A673 (cell line): ENCODE results near the gene PHF20.

ENCODE experiments used
- CTCF ChIP-seq: fragments of 300-800, 200-600 bp; sonication (generic); conservative IDR thresholded peaks from 2 replicates; pipeline ENCODE4 v1.5.1; 2017; ENCODE audit warnings: low read depth, mild to moderate bottlenecking, antibody characterized with exemption, low read length, moderate library complexity, mixed read lengths
- EZH2 ChIP-seq: fragments of 200-600 bp; sonication (generic); IDR thresholded peaks from 2 replicates; pipeline ENCODE4 v1.6.1; 2017; ENCODE audit warnings: borderline replicate concordance, low read depth, mild to moderate bottlenecking, mixed read lengths, antibody characterized with exemption, low read length; ENCODE audit not compliant: poor library complexity, severe bottlenecking

- no peak for TF ChIP-seq CTCF
- no peak for TF ChIP-seq EZH2
Observed at GRCh38 chr20:35866418-35867202, 94.8 kb downstream of the PHF20 start.
